ENCODE data around the gene PNLIPRP2. TPM values are rescaled to one million over a fixed set of nuclear protein-coding genes. Genes with fewer than 3 reads are reported as not detected.

PNLIPRP2 gene
- total RNA-seq: not detected

GRCh38 chr10:116620423-116621400 is at the start of gene PNLIPRP2:
Gene PNLIPRP2 (plus strand): TSS chr10:116620953.
- no peak within 1 kb of the TSS for H3K4me3 Mint-ChIP-seq
- no peaks in the 10 kb centered on the region for H3K4me1 Mint-ChIP-seq
- H3K9me3 Mint-ChIP-seq: no peaks in the 10 kb centered on the region
- POLR2A ChIA-PET: no interaction called here
- H3K27me3 Mint-ChIP-seq: peaks cover 3% of the 10 kb centered on the region
- no peak for DNase-seq
- H3K27ac Mint-ChIP-seq: no peak within 1 kb of the TSS
- ATAC-seq (ENCODE audit: low read depth): no peak
- H3K36me3 Mint-ChIP-seq: no peaks in the 10 kb centered on the region

GRCh38 chr10:116574797-116575196 is 46.0 kb upstream of the PNLIPRP2 start:
- Mint-ChIP-seq H3K27me3 (peaks cover 1% of the 10 kb centered on the region), H3K36me3 (no peaks in the 10 kb centered on the region), H3K4me1 (no peaks in the 10 kb centered on the region), H3K9me3 (no peaks in the 10 kb centered on the region), H3K4me3 (no peak overlapping the region), H3K27ac (no peak overlapping the region)
- POLR2A ChIA-PET: no interaction called here
- ATAC-seq (ENCODE audit: low read depth): no peak
- DNase-seq: no peak

- Mint-ChIP-seq H3K4me3 (no peak overlapping the region), H3K9me3 (no peaks in the 10 kb centered on the region), H3K27me3 (no peaks in the 10 kb centered on the region), H3K4me1 (no peaks in the 10 kb centered on the region), H3K27ac (no peak overlapping the region), H3K36me3 (no peaks in the 10 kb centered on the region)
- POLR2A ChIA-PET: no interaction called here
- ATAC-seq (ENCODE audit: low read depth) (no peak), DNase-seq (no peak)
These were observed 32.7 kb upstream of the PNLIPRP2 start for GRCh38 chr10:116587878-116588591.

- Mint-ChIP-seq H3K4me1 (no peaks in the 10 kb centered on the region), H3K36me3 (no peaks in the 10 kb centered on the region), H3K9me3 (no peaks in the 10 kb centered on the region), H3K4me3 (no peak overlapping the region), H3K27me3 (no peaks in the 10 kb centered on the region), H3K27ac (no peak overlapping the region)
- POLR2A ChIA-PET: no interaction called here
- ATAC-seq (ENCODE audit: low read depth) (no peak), DNase-seq (no peak)
These were observed 31.8 kb upstream of the PNLIPRP2 start for GRCh38 chr10:116588995-116589394.

- Mint-ChIP-seq H3K9me3 (no peaks in the 10 kb centered on the region), H3K4me3 (no peak overlapping the region), H3K27me3 (no peaks in the 10 kb centered on the region), H3K36me3 (no peaks in the 10 kb centered on the region), H3K4me1 (no peaks in the 10 kb centered on the region), H3K27ac (no peak overlapping the region)
- ATAC-seq (ENCODE audit: low read depth) (no peak), DNase-seq (no peak)
- POLR2A ChIA-PET: no interaction called here
These were observed 30.8 kb upstream of the PNLIPRP2 start for GRCh38 chr10:116589926-116590325.

- POLR2A ChIA-PET: no interaction called here
These were observed 29.9 kb upstream of the PNLIPRP2 start, which contains the start of gene PNLIPRP1 for GRCh38 chr10:116590590-116591444. Gene PNLIPRP1 (plus strand): TSS chr10:116590959. CDS start chr10:116591130, 171 bp downstream.

GRCh38 chr10:116593139-116593740 is 27.5 kb upstream of the PNLIPRP2 start:
- Mint-ChIP-seq H3K4me1 (no peaks in the 10 kb centered on the region), H3K9me3 (no peaks in the 10 kb centered on the region), H3K36me3 (no peaks in the 10 kb centered on the region), H3K4me3 (no peak overlapping the region), H3K27ac (no peak overlapping the region), H3K27me3 (no peaks in the 10 kb centered on the region)
- no peak for DNase-seq
- no peak for ATAC-seq (ENCODE audit: low read depth)
- POLR2A ChIA-PET: no interaction called here

More at GRCh38 chr10:116590590-116591444, 29.9 kb upstream of the PNLIPRP2 start, which contains the start of gene PNLIPRP1:
- Mint-ChIP-seq H3K9me3 (no peaks in the 10 kb centered on the region), H3K4me1 (no peaks in the 10 kb centered on the region), H3K27me3 (no peaks in the 10 kb centered on the region), H3K27ac (no peak within 1 kb of the TSS), H3K36me3 (no peaks in the 10 kb centered on the region), H3K4me3 (no peak within 1 kb of the TSS)
- no peak for ATAC-seq (ENCODE audit: low read depth)
- DNase-seq: no peak

GRCh38 chr10:116594525-116595035 is 26.2 kb upstream of the PNLIPRP2 start:
- DNase-seq: no peak
- Mint-ChIP-seq H3K4me1 (no peaks in the 10 kb centered on the region), H3K27me3 (no peaks in the 10 kb centered on the region), H3K27ac (no peak overlapping the region), H3K36me3 (no peaks in the 10 kb centered on the region), H3K4me3 (no peak overlapping the region), H3K9me3 (no peaks in the 10 kb centered on the region)
- ATAC-seq (ENCODE audit: low read depth): no peak
- POLR2A ChIA-PET: no interaction called here

GRCh38 chr10:116596062-116596461 is 24.7 kb upstream of the PNLIPRP2 start:
- Mint-ChIP-seq H3K36me3 (no peaks in the 10 kb centered on the region), H3K9me3 (no peaks in the 10 kb centered on the region)
- POLR2A ChIA-PET: no interaction called here

GRCh38 chr10:116597543-116597942 is 23.2 kb upstream of the PNLIPRP2 start:
- no peaks in the 10 kb centered on the region for H3K9me3 Mint-ChIP-seq
- no peaks in the 10 kb centered on the region for H3K27me3 Mint-ChIP-seq
- H3K4me3 Mint-ChIP-seq: no peak overlapping the region
- POLR2A ChIA-PET: no interaction called here
- no peak for DNase-seq
- H3K36me3 Mint-ChIP-seq: no peaks in the 10 kb centered on the region
- no peaks in the 10 kb centered on the region for H3K4me1 Mint-ChIP-seq
- ATAC-seq (ENCODE audit: low read depth): no peak
- no peak overlapping the region for H3K27ac Mint-ChIP-seq

More at GRCh38 chr10:116596062-116596461, 24.7 kb upstream of the PNLIPRP2 start:
- no peak overlapping the region for H3K4me3 Mint-ChIP-seq
- H3K27ac Mint-ChIP-seq: no peak overlapping the region
- DNase-seq: no peak
- no peaks in the 10 kb centered on the region for H3K27me3 Mint-ChIP-seq
- no peak for ATAC-seq (ENCODE audit: low read depth)
- no peaks in the 10 kb centered on the region for H3K4me1 Mint-ChIP-seq

GRCh38 chr10:116598329-116598728 is 22.4 kb upstream of the PNLIPRP2 start:
- DNase-seq: no peak
- Mint-ChIP-seq H3K27me3 (no peaks in the 10 kb centered on the region), H3K4me3 (no peak overlapping the region), H3K27ac (no peak overlapping the region), H3K4me1 (no peaks in the 10 kb centered on the region), H3K9me3 (no peaks in the 10 kb centered on the region), H3K36me3 (no peaks in the 10 kb centered on the region)
- ATAC-seq (ENCODE audit: low read depth): no peak
- POLR2A ChIA-PET: no interaction called here

GRCh38 chr10:116599991-116600390 is 20.8 kb upstream of the PNLIPRP2 start:
- Mint-ChIP-seq H3K4me3 (no peak overlapping the region), H3K36me3 (no peaks in the 10 kb centered on the region), H3K27ac (no peak overlapping the region), H3K4me1 (no peaks in the 10 kb centered on the region), H3K27me3 (no peaks in the 10 kb centered on the region), H3K9me3 (no peaks in the 10 kb centered on the region)
- POLR2A ChIA-PET: no interaction called here
- DNase-seq (no peak), ATAC-seq (ENCODE audit: low read depth) (no peak)
